Stimulated activated CD4-positive, alpha-beta T cell treated with anti-CD3 and anti-CD28 coated beads, Interleukin-1b, Interleukin-23, amount 100 ng/mL, for 24 hours (primary cell): ENCODE data around the gene PAPPA.

Source experiments
- DNase-seq, 4 experiments: peaks; one replicate each; pipeline ENCODE4 v3.0.0-alpha.2; 2020; ENCODE audit warnings: low read depth in 4 of 4, low spot score in 1 of 4

PAPPA gene

DNA sequence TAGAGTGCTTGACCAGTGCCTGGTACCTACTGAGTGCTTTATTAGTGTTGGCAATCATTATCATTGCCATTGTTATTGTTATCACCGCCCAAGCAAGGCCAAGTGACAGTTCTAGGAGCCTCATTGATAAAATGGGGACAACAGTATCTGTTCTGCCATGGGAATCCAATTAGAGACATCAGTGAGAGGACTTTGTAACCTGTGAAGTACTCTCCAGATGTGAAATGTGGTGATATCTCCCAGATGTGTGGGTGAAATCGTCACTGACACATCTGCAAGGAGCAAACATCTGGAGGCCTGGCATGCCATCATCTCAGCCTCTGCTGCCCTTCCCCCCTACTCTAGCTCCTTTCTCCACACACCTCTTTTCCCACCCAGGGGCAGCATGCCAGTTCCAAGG is 260.8 kb downstream of the PAPPA start:
- no peak for DNase-seq

DNA sequence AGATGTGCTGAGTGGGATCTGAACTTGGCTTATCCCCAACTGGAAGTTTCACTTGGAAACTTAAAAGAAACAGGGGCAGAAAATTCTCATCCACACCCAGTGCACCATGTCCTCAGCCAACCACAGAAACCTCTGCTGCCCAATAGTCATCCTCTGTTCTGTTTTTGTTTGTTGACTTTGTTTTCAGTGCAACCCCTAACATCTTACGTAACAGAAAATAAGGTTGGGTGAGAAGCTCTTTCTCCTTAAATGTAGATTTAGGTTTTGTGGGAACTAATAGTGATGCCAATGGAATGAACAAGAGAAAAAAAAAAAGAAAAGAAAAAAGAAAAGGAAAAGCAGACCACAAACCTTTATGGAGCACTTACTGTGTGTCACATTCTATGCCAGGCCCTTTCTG is 262.8 kb downstream of the PAPPA start:
- DNase-seq, result no peak

DNA sequence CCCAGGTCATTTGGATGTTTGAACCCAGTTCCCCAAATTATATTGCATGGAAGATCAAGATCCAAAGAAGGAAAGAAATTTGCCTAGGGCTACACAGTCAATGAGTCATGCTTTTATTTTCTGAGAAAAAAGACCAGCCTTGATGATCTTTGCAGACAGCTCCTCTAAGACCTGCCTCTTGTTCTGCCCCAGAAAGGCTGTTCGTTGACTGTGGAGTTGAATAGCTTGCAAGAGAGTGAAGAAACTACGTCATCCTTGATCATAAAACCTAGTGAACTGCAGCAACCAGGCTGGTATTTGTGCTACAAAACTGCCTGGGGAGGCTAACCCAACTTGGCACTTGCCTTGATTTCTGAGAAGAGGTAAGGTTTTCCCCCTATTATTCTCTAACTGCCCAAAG is 263.9 kb downstream of the PAPPA start:
- no peak for DNase-seq

DNA sequence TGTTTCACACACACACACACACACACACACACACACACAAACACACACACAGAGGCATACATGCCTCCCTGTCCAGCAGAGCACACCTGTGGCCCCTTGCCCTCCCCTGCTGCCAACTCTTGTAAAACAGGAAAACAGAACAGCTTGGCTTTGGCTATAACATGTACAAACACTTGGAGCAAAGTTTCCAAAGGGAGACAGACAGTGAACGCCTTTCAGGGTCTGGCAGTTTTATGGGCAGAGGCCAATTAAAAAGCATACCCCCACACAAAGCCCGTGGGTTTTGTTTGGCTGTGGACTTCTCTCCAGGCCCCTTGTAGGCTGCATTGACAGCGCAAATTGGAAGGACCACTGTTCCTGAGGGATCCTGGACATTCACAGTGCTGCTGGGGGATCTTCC is 265.6 kb downstream of the PAPPA start:
- no peak for DNase-seq

DNA sequence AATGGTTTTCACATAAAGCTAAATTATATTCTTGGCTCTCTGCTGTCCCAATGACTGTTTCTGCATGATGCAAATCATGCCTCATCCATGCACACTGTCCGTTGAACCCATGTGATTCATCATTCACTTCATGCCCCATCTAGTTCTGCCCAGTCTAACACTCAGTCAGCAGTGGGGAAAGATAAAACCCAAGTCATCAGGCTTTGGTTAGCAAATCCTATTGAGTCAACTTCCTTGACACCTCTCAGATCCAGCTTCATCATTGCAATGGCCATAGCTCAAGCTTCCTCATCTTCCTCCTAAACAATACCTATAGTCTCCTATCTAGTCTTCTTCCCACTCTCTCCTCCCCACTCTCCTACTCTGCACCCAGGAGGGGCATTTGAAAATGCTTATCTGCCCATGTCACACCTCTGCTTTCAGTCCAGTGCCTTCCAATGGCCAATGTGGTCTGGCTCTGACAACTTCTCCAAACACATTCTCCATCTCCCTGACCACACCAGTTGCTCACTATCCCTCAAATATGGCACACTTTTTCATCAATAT is 267.5 kb downstream of the PAPPA start:
- DNase-seq, result no peak

DNA sequence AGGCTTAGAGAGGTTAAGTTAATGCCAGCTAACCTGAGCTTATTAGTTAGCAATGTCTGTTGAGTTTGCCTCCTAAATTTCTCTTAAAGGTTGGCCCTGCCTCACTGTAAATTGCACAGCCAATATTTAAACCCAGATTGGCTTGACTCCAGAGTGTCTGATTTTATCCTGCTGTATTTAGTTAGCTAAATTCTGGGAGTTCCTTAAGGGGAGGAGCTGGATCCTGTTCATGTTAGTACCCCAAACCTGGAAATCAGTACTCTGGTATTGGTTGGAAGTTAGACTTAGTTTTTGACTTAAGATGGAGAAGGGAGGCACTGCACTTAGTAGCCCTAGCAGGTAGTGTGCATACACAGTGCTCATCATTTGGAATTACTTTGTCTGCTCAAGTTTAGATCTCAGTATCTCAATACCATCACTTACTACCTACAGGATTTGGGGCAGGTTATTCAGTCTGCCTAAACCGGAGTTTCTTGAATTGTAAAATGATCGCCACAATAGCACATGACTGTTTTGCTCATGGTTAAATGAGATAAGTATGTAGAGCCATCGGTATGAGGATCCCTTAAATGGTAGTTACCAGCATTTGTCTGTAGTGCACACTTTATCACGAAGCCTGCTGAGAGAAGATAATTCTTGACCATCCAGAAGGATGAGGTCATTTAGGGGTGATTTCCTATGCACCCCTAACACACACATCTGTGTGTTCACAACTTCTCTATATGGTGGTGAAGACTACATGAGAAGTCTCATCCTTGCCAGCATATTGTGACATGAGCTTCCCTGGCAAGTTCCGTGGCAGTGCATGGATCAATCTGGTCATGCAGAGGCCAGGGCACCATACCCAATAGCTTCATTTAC is 268.8 kb downstream of the PAPPA start:
- no peak for DNase-seq

DNA sequence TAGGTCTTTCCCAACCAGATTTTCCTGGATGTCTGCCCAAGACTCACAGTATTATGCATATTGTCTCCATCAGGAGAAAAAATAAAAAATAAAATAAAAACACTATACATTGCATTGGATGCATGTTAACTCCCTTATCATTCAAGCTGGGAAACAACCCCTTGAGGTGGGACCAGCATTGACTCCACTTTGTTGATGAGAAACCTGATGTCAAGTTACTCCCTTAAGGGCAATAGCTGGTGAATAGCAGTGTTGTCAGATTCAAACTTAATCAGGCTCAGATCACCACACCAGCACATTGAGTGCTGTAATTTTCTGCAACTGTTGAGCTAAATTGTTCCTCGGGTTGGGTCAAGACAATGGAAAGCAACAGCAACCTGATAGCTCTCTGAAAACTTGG is 269.6 kb downstream of the PAPPA start:
- no peak for DNase-seq

DNA sequence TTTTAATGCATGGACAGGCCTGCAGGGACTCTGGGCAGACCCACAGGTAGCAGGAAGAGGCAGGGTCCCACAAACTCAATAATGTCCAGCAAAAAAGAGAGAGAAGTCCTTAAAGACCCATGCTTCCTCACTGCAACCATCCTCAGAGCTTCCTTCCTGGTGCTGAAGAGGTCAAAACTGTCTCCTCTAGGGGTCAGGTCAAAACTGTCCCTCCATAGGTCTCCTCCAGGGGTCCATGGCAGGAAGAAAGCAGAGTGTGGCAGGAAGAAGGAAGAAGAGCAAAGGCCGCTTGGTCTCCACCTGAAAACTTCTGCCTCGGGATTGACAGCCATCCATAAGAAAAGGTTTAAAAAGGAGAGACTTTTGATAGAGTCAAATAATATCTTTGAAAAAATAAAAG is 271.7 kb downstream of the PAPPA start:
- no peak for DNase-seq

DNA sequence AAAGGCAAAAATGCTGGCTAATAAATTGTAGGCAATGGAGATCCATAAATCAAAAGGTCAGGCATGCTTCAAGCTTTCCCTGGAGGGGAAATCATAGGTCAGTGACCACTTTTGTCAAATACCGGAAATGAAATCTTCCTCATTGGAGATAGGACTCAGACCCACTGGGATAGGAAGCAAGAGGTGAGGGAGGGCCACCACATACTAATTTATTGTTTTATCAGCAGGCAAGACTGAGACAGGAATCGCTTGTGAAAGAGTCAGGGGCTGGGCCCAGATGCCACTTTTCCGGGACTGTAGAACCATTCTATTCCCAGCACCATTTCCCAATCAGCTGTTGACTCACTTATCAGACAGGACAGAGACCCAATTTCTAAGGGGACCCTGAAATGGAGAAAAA is 277.3 kb downstream of the PAPPA start:
- DNase-seq, result no peak

DNA sequence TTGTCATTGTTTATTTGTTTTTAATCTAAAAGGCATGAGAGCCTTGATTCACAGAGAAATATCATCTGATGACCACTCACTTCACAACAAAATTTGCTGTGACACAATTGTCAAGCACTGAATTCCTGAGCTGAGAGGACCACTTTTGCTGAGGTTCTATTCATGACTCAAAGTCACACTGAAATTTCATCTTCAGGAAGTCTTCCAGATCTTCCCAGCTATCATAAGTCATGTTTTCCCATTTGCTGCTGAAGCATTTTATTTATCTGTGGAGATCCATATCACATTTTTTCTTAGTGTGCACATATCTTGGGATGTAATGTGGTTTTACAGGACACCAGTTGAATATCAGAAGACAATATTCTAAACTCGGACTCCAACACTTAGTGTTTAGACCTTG is 278.5 kb downstream of the PAPPA start:
- DNase-seq, result no peak

DNA sequence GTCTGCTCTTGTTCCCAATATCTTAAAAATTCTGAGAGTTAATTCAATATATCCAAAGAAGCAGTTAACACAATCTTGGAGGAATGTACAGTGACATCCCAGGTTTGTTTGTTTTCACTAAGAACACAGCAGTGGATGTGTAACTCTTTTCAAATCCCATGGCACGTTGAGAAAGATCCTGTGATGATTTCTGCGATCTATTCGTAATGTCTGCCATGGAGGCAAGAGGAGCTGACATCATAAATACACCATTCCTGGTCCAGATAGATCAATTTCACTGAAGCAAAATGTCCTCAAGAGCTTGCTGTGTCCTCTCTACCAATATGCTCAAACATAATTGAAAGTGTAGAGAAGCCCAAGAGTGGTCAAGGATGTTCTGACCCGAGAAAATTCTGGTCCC is 280.7 kb downstream of the PAPPA start:
- no peak for DNase-seq

DNA sequence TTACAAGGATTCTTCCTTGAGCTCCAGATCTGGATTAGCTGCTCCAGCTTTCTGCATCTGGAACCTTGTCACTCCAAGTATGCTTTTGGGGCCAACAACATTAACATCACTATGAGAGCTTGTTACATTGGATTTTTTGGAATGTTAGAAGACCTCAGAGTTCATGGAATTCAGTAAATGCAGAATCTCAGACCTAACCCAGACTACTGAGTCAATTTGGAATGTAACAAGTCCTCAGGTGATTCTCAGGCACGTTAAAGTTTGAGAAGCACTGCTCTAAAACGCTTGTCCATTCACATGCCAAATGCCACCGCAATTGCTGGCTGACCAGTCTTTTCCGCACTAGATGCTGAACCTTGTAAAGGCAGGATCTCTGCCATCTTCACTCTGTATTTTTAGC is 282.1 kb downstream of the PAPPA start:
- DNase-seq, result no peak

DNA sequence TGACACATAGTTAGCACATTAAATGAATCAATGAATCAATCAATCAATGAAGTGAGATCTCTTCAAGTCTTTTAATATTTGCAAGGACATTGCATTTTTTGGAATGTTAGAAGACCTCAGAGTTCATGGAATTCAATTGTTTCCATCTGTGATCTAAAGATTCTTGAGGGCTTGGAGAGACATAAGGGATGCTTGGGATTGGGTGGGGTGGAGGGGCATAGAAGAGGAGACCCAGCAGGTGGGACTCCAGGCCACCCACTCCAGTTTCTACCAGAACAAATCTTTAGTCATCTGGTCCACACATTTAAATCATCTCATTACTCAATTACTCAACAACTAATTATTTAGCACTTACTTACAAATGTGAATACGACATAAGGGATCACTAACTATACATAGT is 282.5 kb downstream of the PAPPA start:
- DNase-seq, result no peak

DNA sequence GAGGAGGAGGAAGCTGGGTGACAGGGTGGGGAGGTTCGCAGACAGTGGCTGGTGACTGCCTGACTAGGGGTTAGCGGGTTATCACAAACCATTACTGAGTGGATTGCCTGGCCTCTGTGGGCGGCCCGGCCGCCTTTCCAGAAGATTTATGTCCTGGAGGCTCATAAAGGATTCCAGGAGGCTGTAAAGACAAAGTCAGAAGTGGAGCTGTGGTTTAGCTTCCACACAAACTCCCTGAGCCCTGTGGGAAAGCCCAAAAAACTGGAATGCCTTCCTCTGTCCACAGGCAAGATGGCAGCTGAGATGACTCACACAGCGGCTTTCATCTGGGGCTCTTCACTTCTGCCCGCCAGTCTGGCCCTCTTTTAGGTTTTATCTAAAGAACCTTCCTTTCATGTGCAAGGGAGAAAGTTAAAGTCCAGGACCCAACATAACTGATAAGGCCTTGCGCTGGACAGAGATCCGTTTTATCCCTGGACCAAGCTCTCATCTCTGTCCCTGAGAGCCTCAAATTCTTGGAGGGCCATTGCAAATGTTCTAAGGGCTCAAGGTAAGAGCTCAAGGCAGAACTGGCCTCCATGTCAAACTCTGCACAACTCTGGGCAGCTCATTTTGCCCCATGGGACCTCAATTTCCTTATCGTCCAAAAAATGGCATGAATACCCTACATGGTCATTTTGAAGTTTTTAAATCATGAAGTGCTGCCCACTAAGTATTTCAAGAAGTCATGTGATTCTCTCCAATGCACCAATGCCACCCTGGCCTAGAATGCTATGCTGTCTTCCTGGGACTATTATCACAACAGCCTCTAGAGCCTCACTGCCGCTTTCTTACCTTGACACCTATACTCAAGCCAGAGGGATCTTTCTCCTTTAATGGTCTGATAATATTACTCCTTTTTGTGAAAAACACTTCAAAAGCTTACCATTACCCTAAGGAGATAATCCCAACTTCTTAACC is 284.1 kb downstream of the PAPPA start:
- no peak for DNase-seq

DNA sequence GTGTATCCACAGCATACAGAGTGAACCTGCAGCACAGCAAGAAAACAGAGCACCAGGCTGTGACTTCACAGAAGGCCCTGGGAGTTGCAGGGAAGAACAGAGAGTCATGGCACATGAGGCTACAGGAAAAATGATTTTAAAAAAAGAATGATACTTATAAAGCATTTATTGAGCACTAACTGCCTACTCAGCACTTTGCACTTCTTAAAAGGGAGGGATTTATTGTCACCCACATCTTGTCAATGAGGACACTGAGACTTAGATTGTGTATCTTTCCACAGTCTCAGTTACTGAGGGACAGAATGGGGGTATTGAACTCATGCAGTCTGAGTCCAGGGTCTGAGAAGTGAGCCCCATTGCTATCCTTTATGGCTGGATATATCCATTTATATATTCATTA is 288.9 kb downstream of the PAPPA start:
- no peak for DNase-seq

DNA sequence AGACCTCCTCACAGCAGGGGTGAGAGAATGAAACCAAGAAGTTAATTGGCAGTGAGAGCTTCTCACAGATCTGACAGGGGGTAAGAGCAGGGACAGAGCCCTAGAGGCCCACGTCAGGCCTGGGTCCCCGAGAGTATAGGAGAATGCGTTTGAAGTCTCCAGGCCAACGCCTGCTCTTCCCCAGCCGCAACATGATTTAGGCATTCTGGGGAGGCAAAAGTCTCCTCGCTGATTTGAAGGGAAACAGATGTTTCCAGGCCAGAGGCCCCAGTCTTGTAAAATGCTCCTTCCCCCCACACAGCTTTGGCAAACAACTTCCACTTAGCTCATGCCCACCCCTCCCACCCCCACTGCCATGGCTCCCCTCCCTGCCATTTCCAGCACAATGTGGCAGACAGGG is 294.3 kb downstream of the PAPPA start:
- no peak for DNase-seq

DNA sequence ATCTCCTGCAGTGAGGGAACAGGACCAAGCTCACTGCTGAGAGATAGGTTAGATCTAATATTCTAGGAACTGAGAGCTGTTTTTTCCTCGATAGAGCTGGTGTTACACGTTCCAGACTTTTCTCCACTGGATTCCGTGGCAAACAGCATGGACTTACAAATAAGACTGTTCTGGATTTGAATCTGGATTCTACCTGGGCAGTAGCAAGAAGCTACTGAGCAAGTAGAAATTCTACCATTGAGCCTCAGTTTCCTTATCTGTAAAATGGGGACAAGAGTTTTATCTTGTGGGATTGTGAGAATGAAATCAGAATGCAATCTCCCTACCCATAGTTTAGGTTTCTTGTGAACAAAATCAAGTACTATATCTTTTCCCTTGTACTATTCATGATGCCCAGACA is 294.8 kb downstream of the PAPPA start:
- no peak for DNase-seq

DNA sequence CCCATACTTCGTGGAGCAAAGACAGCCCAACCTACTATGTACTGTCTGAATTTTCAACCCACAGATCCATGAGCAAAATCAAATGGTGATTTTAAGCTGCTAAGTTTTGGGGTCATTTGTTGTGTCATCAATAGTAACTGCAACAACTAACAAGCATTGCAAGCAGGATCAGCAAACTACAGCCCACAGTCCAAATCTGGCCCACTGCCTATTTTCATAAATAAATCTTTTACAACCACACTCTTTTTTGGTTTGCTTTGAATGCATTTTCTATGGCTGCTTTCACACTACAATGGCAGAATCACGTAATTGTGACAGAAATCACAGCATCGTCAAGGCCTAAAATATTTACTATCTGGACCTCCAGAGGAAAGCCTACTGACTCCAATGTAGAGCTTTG is 296.4 kb downstream of the PAPPA start:
- no peak for DNase-seq

DNA sequence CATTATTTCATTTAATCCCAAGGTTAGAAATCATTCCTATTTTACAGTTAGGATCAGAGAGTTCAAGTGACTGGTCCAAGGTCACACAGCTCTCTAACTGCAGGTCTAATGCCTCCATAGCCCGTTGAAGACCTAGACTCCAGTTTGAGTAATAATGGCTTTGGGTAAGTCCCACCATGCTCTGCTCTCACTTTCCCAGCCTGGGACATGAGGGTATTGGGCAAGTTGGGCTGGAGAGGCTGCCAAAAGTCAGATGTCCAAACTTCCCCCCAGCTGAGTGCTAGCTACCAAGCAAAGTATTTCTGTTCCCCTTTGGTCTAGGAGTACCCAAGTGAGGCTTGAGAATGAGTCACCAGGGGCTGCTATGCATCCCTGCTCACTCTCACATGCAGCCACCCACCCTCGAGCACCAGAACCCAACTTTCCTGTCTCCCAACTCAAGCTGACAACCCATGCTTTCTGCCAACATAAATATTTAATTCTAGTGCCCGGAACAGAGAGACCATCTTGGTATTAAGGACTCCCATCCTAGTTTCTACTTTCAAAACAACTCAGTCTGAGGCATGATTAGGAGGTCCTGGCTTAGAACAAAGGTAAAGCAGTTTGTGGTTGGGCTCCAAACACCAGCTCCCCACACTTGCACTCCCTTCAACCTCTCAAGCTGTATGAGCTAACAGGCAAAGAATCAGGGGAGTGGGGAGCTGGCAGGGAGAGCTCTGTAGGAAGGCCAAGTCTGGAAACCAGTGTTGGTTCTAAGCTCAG is 297.0 kb downstream of the PAPPA start:
- DNase-seq, result no peak

DNA sequence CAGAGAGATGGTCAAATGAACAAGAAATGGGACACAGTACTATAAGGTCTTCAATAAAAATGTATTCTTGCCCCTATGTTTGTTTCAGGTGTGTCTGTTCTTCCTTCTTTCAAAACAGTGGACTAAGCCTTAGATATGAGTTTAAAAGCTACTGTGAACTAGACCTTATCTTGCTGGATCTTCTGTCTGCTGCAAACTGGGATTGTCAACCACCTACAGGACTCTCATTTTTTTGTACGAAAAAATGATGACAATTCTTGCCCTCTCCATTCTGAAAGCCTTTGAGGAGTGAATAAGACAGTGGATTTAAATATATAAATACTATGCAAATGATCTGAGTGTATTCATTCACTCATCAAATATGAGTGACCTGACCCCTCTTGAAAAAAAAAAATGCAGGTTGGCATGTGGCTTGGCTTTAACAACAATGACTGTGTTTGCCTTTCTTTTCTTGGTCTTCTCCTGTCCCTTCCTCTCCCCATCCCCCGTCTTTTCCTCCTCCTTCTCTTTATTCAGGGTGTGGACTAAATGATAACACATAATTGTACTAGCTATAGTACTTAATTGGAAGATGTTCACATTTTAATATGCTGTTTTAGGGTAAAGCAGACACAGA is 298.0 kb downstream of the PAPPA start:
- DNase-seq, result no peak
